IPS-NIHi11 (cell line): ENCODE results near the gene PPP2R1A.

Experiments
- DNase-seq: peaks from one replicate; pipeline ENCODE4 v3.0.0; 2012; ENCODE audit warnings: mixed read lengths, low spot score

Gene PPP2R1A

GRCh38 chr19:52189735-52190486 is at the start of gene PPP2R1A:
PPP2R1A (plus strand) TSS chr19:52190052; CDS start chr19:52190097, 45 bp downstream.
- peak; percentile 97 for DNase-seq

- DNase-seq, result no peak
Measured at GRCh38 chr19:52141203-52141602, 48.6 kb upstream of the PPP2R1A start.

GRCh38 chr19:52142001-52142595 is 47.8 kb upstream of the PPP2R1A start:
- DNase-seq, result no peak

GRCh38 chr19:52148256-52148655 is 41.6 kb upstream of the PPP2R1A start:
- DNase-seq, result no peak

- no peak for DNase-seq
Measured at GRCh38 chr19:52155596-52156359, 34.1 kb upstream of the PPP2R1A start.

- DNase-seq, result no peak
Measured at GRCh38 chr19:52170304-52170703, 19.5 kb upstream of the PPP2R1A start.

- DNase-seq, result peak; percentile 41
Measured at GRCh38 chr19:52170863-52171320, 19.0 kb upstream of the PPP2R1A start.

GRCh38 chr19:52171321-52172169 is 18.3 kb upstream of the PPP2R1A start, which contains the start of gene ZNF836:
ZNF836 (minus strand) TSS chr19:52171621; CDS start chr19:52168072, 3,549 bp downstream.
- DNase-seq, result peak; percentile 92

GRCh38 chr19:52172347-52172746 is 17.5 kb upstream of the PPP2R1A start:
- no peak for DNase-seq

GRCh38 chr19:52176574-52176973 is 13.3 kb upstream of the PPP2R1A start:
- no peak for DNase-seq

GRCh38 chr19:52187407-52187806 is 2.4 kb upstream of the PPP2R1A start:
- no peak for DNase-seq

GRCh38 chr19:52188822-52189734 is 774 bp upstream of the PPP2R1A start:
- DNase-seq, result peak; percentile 89

GRCh38 chr19:52190487-52191293 is 838 bp downstream of the PPP2R1A start:
- DNase-seq, result peak; percentile 36

GRCh38 chr19:52191389-52191788 is 1.5 kb downstream of the PPP2R1A start:
- no peak for DNase-seq

- DNase-seq, result no peak
Measured at GRCh38 chr19:52191951-52192350, 2.1 kb downstream of the PPP2R1A start.

- no peak for DNase-seq
Measured at GRCh38 chr19:52196256-52196967, 6.6 kb downstream of the PPP2R1A start.

GRCh38 chr19:52197964-52198363 is 8.1 kb downstream of the PPP2R1A start:
- no peak for DNase-seq

GRCh38 chr19:52198678-52199077 is 8.8 kb downstream of the PPP2R1A start:
- DNase-seq, result no peak

GRCh38 chr19:52200044-52200443 is 10.2 kb downstream of the PPP2R1A start:
- no peak for DNase-seq
